HUES6 (cell line): ENCODE results near the gene RAB3GAP1.

Experiments used
- H3K27ac ChIP-seq: 2 replicates; pipeline ENCODE4 v1.7.0; 2013; ENCODE audit warnings: low read depth, mild to moderate bottlenecking, low read length, inconsistent platforms
- H3K27me3 ChIP-seq: 2 replicates; pipeline ENCODE4 v1.6.1; 2013; ENCODE audit warnings: low read length; ENCODE audit not compliant: control insufficient read depth, insufficient read depth
- H3K36me3 ChIP-seq: 2 replicates; pipeline ENCODE4 v1.6.1; 2013; ENCODE audit warnings: low read length; ENCODE audit not compliant: control insufficient read depth, insufficient read depth
- H3K4me1 ChIP-seq: 2 replicates; pipeline ENCODE4 v1.6.1; 2013; ENCODE audit warnings: low read length; ENCODE audit not compliant: control insufficient read depth, insufficient read depth
- H3K4me3 ChIP-seq: 2 replicates; pipeline ENCODE4 v1.5.1; 2013; ENCODE audit warnings: low read depth, low read length
- H3K9ac ChIP-seq: one replicate; pipeline ENCODE4 v1.6.1; 2013; ENCODE audit warnings: mild to moderate bottlenecking, low read length
- H3K9me3 ChIP-seq: 2 replicates; pipeline ENCODE4 v1.6.1; 2013; ENCODE audit warnings: low read depth, low read length; ENCODE audit not compliant: control insufficient read depth, insufficient read depth

The RAB3GAP1 gene

DNA sequence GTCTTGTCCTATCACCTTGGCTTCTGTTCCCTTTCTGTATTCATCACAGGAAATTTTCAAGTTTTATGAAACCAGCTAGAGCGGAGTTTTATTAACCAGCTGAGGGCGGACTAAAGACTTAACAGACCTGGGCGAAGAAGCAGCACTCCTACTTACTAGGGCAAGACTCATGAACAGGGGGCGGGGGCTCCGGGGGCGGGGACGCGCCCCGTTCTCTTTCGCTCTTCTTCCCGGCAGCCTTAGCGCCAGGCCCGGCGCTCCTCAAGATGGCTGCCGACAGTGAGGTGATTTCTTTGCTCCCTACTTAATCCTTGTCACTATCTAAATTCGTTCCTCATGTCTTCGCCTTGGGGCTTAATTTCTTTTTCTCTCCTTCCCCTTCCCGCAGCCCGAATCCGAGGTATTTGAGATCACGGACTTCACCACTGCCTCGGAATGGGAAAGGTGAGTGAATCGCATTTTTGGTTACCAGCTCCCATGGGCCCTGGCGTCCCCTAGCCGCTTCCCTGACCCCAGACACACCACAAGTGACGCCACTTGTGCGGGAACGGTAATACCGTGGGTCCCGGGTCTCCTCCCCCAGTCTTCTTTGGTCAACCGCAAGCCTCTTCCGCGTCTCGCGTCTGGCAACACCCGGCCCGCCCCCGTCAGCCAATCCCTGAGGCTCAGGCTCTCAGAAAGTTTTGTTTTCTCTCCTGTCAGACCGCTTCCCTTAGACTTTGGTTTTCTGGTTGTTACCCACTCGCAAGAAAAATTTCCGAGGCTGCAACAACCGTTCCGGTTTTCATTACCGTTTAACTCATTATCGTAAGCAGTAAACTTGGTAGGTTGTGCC lies at the start of gene RAB3GAP1:
Gene RAB3GAP1 (plus strand): TSS at position 251 of the 835 bp plus-strand sequence. CDS start 16 bp downstream, at position 267.
- H3K4me1 ChIP-seq: peaks cover 9% of the 10 kb centered on the region; the same call in 1 of the 2 replicates
- peak within 1 kb of the TSS; percentile 62 for H3K27ac ChIP-seq
- no peaks in the 10 kb centered on the region for H3K9me3 ChIP-seq
- no peaks in the 10 kb centered on the region for H3K27me3 ChIP-seq
- peak within 1 kb of the TSS; percentile 95 for H3K4me3 ChIP-seq
- no peaks in the 10 kb centered on the region for H3K36me3 ChIP-seq
- H3K9ac ChIP-seq: peak within 1 kb of the TSS; percentile 94

- Histone ChIP-seq H3K4me1 (no peaks in the 10 kb centered on the region), H3K4me3 (no peak overlapping the region)
Measured at GRCh38 chr2:135002836-135003235, 49.3 kb upstream of the RAB3GAP1 start.

GRCh38 chr2:135004005-135004746 lies 47.9 kb upstream of the RAB3GAP1 start:
- Histone ChIP-seq H3K27me3 (peaks cover 10% of the 10 kb centered on the region), H3K27ac (no peak overlapping the region), H3K9me3 (no peaks in the 10 kb centered on the region)

More at GRCh38 chr2:135002836-135003235, 49.3 kb upstream of the RAB3GAP1 start:
- Histone ChIP-seq H3K9me3 (no peaks in the 10 kb centered on the region), H3K36me3 (no peaks in the 10 kb centered on the region), H3K27ac (no peak overlapping the region), H3K27me3 (peaks cover 10% of the 10 kb centered on the region), H3K9ac (no peak overlapping the region)

GRCh38 chr2:135005753-135006152 lies 46.3 kb upstream of the RAB3GAP1 start:
- Histone ChIP-seq H3K4me1 (no peaks in the 10 kb centered on the region), H3K27ac (no peak overlapping the region), H3K27me3 (peaks cover 10% of the 10 kb centered on the region), H3K9me3 (no peaks in the 10 kb centered on the region), H3K9ac (no peak overlapping the region), H3K36me3 (no peaks in the 10 kb centered on the region), H3K4me3 (no peak overlapping the region)

More at GRCh38 chr2:135004005-135004746, 47.9 kb upstream of the RAB3GAP1 start:
- H3K4me3 ChIP-seq: no peak overlapping the region
- no peaks in the 10 kb centered on the region for H3K4me1 ChIP-seq
- no peaks in the 10 kb centered on the region for H3K36me3 ChIP-seq
- no peak overlapping the region for H3K9ac ChIP-seq

GRCh38 chr2:135009339-135009738 lies 42.8 kb upstream of the RAB3GAP1 start:
- no peaks in the 10 kb centered on the region for H3K9me3 ChIP-seq
- H3K36me3 ChIP-seq: no peaks in the 10 kb centered on the region
- no peak overlapping the region for H3K9ac ChIP-seq
- H3K27me3 ChIP-seq: peaks cover 10% of the 10 kb centered on the region
- no peaks in the 10 kb centered on the region; the same call in 1 of the 2 replicates for H3K4me1 ChIP-seq
- no peak overlapping the region for H3K27ac ChIP-seq
- no peak overlapping the region for H3K4me3 ChIP-seq

GRCh38 chr2:135010200-135010942 lies 41.7 kb upstream of the RAB3GAP1 start:
- Histone ChIP-seq H3K4me3 (no peak overlapping the region), H3K9me3 (no peaks in the 10 kb centered on the region), H3K9ac (no peak overlapping the region), H3K36me3 (no peaks in the 10 kb centered on the region), H3K27ac (no peak overlapping the region), H3K4me1 (no peaks in the 10 kb centered on the region; the same call in 1 of the 2 replicates), H3K27me3 (no peaks in the 10 kb centered on the region)

GRCh38 chr2:135011633-135012032 lies 40.5 kb upstream of the RAB3GAP1 start:
- Histone ChIP-seq H3K9ac (no peak overlapping the region), H3K27me3 (no peaks in the 10 kb centered on the region), H3K9me3 (peaks cover 6% of the 10 kb centered on the region; the same call in 1 of the 2 replicates), H3K4me1 (no peaks in the 10 kb centered on the region; the same call in 1 of the 2 replicates), H3K4me3 (no peak overlapping the region), H3K36me3 (no peaks in the 10 kb centered on the region), H3K27ac (no peak overlapping the region)

DNA sequence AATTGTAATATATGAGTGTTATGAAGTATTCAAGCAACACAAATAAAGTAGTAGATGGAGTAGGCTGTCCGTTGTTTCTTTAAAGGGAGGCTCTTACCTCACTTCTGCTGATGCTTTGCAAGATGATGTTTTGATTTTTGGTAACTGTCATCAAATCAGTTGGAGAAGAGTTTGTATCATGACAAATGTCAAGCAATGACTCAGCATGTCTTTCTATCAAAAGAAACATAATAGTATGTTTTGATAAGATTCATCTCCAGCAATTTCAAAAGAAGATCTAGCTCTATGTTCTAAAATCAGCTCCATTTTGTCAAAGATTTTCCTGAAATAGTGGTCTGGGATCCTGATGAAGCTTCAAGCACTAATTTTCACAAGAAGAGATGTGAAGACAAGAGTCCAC lies 30.5 kb upstream of the RAB3GAP1 start:
- H3K9ac ChIP-seq: no peak overlapping the region
- no peaks in the 10 kb centered on the region for H3K36me3 ChIP-seq
- no peaks in the 10 kb centered on the region for H3K27me3 ChIP-seq
- no peak overlapping the region for H3K4me3 ChIP-seq
- no peak overlapping the region for H3K27ac ChIP-seq
- H3K4me1 ChIP-seq: no peaks in the 10 kb centered on the region
- no peaks in the 10 kb centered on the region for H3K9me3 ChIP-seq

GRCh38 chr2:135022952-135023880 lies 28.9 kb upstream of the RAB3GAP1 start:
- Histone ChIP-seq H3K27me3 (no peaks in the 10 kb centered on the region), H3K9ac (no peak overlapping the region), H3K36me3 (no peaks in the 10 kb centered on the region), H3K4me1 (no peaks in the 10 kb centered on the region), H3K4me3 (no peak overlapping the region), H3K9me3 (no peaks in the 10 kb centered on the region), H3K27ac (no peak overlapping the region)

DNA sequence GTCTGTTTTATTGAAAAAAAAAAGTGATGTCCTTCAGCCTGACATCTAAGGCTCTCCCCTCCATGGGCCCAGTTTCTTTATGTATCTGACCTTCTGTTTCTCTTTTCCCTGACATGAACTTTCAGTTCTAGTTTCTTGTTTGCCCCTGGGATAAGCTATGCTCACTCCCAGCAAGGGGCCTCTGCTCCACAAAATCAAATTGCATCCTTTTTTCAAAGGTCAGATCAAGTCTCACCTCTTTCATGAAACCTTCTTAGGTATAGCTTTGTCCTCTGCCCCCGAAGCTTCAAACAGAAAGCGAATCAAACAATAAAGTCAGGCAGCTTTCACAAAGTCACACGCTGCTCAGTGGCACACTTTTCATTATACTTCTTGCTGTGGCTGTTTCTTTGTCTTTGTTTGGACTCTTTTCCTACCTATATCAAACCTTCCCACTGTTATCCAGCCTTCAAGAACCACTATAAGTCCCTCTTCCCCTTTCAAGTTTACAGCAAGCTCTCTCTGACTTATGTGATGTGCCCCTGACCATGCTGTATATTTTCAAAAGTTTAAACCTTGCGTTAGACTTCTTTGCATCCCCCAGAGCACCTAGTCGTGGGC lies 28.1 kb upstream of the RAB3GAP1 start:
- H3K27me3 ChIP-seq: no peaks in the 10 kb centered on the region
- no peaks in the 10 kb centered on the region for H3K9me3 ChIP-seq
- no peak overlapping the region for H3K27ac ChIP-seq
- H3K4me1 ChIP-seq: no peaks in the 10 kb centered on the region
- H3K36me3 ChIP-seq: no peaks in the 10 kb centered on the region
- no peak overlapping the region for H3K4me3 ChIP-seq
- H3K9ac ChIP-seq: no peak overlapping the region
